Activated T-cell treated with anti-CD3 and anti-CD28 coated beads for 24 hours (primary cell): ENCODE results near the gene RIPOR3.
"Not testable (repeated sequence)": the region's sequence is repeated elsewhere in the genome, so short reads cannot be mapped to it uniquely, and the experiment has no call there.

ENCODE experiments used
- DNase-seq: peaks from one replicate; pipeline ENCODE4 v3.0.0-alpha.2; 2020; ENCODE audit warnings: low read depth

The RIPOR3 gene

GRCh38 chr20:50607850-50608749 lies 83.2 kb downstream of the RIPOR3 start:
- no peak for DNase-seq

GRCh38 chr20:50607436-50607835 lies 83.9 kb downstream of the RIPOR3 start:
- DNase-seq = no peak

- DNase-seq = no peak
Observed at GRCh38 chr20:50605136-50605535, 86.2 kb downstream of the RIPOR3 start.

GRCh38 chr20:50604451-50604850 lies 86.9 kb downstream of the RIPOR3 start:
- DNase-seq = no peak

- no peak for DNase-seq
Observed at GRCh38 chr20:50602432-50603088, 88.8 kb downstream of the RIPOR3 start.

- no peak for DNase-seq
Observed at GRCh38 chr20:50601511-50602431, 89.6 kb downstream of the RIPOR3 start.

- DNase-seq = no peak
Observed at GRCh38 chr20:50600281-50600895, 91.0 kb downstream of the RIPOR3 start.

GRCh38 chr20:50598768-50599167 lies 92.6 kb downstream of the RIPOR3 start:
- DNase-seq = not testable (repeated sequence)

- DNase-seq = no peak
Observed at GRCh38 chr20:50598074-50598473, 93.3 kb downstream of the RIPOR3 start.

GRCh38 chr20:50597406-50597969 lies 93.9 kb downstream of the RIPOR3 start:
- DNase-seq = no peak

GRCh38 chr20:50596694-50597021 lies 94.7 kb downstream of the RIPOR3 start:
- no peak for DNase-seq

- DNase-seq = no peak
Observed at GRCh38 chr20:50595988-50596693, 95.2 kb downstream of the RIPOR3 start.

GRCh38 chr20:50595433-50595895 lies 95.9 kb downstream of the RIPOR3 start:
- no peak for DNase-seq

GRCh38 chr20:50594591-50595432 lies 96.5 kb downstream of the RIPOR3 start:
- DNase-seq = no peak

- no peak for DNase-seq
Observed at GRCh38 chr20:50594231-50594590, 97.1 kb downstream of the RIPOR3 start.

GRCh38 chr20:50593005-50593335 lies 98.4 kb downstream of the RIPOR3 start:
- DNase-seq = no peak

- DNase-seq = no peak
Observed at GRCh38 chr20:50592282-50593004, 98.9 kb downstream of the RIPOR3 start.

- no peak for DNase-seq
Observed at GRCh38 chr20:50591233-50591852, 100.0 kb downstream of the RIPOR3 start.

- DNase-seq = no peak
Observed at GRCh38 chr20:50590348-50590664, 101.0 kb downstream of the RIPOR3 start.
